Measurements from ENCODE around the gene MRPS12. TPM values are rescaled to one million over a fixed set of nuclear protein-coding genes. Genes with fewer than 3 reads are reported as not detected.
"Not testable (repeated sequence)": the region's sequence is repeated elsewhere in the genome, so short reads cannot be mapped to it uniquely, and the experiment has no call there.

MRPS12 gene
- 20.2 TPM for polyA plus RNA-seq (ENCODE audit: insufficient read length)

DNA sequence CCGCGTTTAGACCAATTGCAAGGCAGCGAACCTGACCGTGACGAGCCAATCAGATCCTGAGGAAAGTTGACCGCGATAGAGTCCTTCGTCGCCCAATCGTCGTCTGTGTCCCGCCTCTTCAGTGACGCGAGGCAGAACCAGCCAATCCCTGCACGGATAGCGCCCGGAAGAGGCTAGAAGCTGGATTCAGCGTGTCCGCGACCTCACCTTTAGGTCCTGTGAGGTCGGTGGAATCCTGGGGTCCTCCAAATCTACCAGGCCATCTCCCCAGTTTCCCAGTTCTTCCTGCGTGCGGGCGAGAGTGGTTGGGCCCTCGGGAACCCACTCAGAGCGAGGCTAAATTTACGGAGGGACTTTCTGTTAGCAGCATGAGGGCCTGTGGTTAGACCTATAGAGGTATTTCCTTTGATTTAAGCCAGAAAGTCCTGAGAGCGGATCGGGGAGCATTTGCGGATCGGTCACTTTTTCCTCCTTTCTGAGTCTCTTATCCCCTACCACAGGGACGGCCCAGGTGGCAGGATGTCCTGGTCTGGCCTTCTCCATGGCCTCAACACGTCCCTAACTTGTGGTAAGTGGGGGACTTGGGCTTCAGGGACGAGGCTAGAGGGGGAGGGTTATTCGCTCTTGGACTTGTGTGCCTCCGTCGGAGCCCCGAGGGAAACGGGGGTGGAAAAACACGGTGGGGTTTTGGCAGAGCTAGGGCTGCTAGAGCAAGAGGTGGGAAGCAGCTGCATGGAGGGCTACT lies at the start of gene MRPS12:
Gene MRPS12, plus strand, starts transcription at position 169 of the 745 bp plus-strand sequence. Its CDS starts 351 bp downstream, at position 520.
- DNase-seq: peak; percentile 98

DNA sequence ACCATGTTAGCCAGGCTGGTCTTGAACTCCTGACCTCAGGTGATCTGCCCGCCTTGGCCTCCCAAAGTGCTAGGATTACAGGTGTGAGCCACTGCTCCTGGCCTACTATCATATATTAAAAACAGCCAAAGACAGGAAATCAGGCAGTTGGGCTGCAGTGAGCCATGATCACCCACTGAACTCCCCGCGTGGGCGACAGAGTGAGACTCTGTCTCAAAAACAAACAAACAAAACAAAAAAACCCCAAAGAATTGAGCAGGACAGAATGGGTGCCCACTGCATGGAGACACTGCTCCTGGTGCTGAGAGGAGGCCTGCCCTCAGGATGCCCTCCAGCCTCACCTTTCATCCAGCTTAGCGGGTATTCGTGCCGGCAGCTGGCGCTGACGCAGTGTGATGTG lies 47.5 kb upstream of the MRPS12 start:
- DNase-seq: no peak

DNA sequence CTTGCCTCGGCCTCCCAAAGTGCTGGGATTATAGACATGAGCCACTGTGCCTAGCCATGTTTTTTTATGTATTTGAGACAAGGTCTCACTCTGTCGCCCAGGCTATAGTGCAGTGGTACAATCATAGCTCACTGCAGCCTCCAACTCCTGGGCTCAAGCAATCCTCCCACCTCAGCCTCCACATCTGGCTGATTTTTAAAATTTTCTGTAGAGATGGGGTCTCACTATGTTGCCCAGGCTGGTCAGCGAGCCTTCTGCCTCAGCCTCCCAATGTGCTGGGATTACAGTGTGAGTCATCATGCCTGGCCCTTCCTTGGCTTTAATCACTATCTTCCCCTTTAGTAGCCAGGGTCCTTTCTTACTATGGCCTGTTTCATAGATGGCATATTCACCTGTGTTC lies 46.1 kb upstream of the MRPS12 start:
- not testable (repeated sequence) for DNase-seq

- DNase-seq: no peak
Measured at GRCh38 chr19:38888876-38889275, 41.9 kb upstream of the MRPS12 start.

DNA sequence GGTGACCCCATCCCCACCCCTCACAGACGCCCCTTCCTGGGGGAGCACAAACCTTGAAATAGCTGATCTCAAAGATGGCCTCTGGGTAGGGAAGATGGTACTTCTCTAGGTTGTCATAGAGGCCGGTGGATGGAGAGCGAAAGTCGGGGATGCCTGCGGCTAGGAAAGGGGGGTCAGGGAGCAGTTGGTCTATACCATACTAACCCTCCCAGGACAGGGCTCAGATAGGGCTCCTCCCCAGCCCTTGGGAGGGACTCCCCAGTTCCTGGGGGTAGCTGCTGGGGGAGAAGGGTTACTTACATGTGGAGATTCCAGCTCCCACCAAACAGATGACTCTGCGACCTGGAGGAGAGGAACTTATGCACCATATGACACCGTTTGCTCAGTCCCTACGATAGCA lies 40.9 kb upstream of the MRPS12 start:
- no peak for DNase-seq

DNA sequence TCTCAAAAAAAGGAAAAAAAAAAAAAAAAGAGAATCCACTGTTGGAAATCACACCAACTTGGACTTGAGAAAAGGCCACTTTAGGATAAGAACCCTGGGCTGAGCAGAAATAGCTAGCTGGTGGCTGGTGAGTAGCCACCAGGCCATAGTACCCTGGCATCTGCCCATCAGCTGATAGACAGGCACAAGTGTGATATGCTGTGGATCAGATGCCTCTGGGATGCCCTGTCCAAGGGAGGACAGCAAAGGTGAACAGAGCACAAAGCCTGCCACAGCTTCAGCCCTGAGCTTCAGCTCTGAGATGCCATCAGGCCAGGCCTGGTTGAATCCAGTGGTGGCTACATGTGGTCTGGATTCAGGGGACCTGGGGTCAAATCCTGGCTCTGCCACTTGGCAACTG lies 40.1 kb upstream of the MRPS12 start:
- DNase-seq: no peak

DNA sequence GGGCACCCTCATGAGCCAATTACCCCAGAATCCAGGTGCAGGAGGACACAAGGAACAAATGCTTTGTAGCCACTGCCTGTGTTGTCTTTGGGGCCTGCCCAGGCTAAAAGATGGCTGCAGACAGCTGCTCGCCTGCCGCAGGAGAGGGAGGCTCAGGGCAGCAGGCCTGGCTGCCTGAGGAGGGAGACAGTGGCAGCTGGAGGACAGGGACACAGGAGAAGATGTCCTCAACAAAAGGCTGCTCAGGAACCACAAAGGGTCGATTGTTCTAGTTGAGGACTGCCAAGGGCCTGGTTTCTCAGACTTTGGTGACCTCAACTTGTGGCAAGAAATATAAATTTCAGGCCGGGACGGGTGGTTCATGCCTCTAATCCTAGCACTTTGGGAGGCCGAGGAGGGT lies 39.0 kb upstream of the MRPS12 start:
- DNase-seq: no peak

GRCh38 chr19:38892841-38893240 lies 37.9 kb upstream of the MRPS12 start:
- DNase-seq: no peak

GRCh38 chr19:38893341-38893771 lies 37.4 kb upstream of the MRPS12 start:
- no peak for DNase-seq

GRCh38 chr19:38894968-38895367 lies 35.8 kb upstream of the MRPS12 start:
- DNase-seq: no peak

GRCh38 chr19:38898788-38899446 lies 31.8 kb upstream of the MRPS12 start:
- no peak for DNase-seq

DNA sequence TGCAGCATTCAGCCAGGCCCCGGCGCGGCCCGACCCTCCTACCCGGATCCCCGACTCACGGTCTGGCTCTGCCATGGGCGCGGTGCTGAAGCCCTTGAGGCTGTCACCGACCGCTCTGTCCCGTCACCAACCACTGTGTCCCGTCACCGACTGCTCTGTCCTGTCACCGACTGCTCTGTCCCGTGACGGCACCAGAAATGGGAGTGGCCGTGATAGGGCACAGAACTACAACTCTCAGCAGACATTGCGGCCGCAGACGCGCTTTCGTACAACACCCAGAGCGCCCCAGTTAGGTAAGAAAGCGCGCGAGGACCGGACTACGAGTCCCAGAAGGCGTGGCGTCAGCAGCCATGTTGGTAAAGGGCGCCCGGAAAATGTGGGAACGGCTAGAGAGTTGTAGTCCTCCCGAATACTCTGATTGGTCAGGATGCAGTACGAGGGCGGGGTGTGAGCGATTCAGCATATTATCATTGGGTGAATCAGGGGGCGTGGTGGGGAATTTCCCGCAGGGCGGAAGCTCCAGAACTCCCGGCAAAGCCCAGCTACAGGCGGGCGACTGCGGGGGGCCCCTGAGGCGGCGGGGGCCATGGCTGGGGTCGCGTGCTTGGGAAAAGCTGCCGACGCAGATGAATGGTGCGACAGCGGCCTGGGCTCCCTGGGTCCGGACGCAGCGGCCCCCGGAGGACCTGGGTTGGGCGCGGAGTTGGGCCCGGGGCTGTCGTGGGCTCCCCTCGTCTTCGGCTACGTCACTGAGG lies 31.1 kb upstream of the MRPS12 start, which contains the start of the genes NFKBIB and SIRT2:
Gene NFKBIB, plus strand, starts transcription at position 523 of the 755 bp plus-strand sequence. Its CDS starts 64 bp downstream, at position 587.
Gene SIRT2, minus strand, starts transcription at position 172 of the 755 bp plus-strand sequence. Its CDS starts 97 bp downstream, at position 75.
- peak; percentile 99 for DNase-seq

GRCh38 chr19:38900202-38900629 lies 30.5 kb upstream of the MRPS12 start:
- no peak for DNase-seq

GRCh38 chr19:38900743-38901190 lies 30.0 kb upstream of the MRPS12 start:
- DNase-seq: no peak

DNA sequence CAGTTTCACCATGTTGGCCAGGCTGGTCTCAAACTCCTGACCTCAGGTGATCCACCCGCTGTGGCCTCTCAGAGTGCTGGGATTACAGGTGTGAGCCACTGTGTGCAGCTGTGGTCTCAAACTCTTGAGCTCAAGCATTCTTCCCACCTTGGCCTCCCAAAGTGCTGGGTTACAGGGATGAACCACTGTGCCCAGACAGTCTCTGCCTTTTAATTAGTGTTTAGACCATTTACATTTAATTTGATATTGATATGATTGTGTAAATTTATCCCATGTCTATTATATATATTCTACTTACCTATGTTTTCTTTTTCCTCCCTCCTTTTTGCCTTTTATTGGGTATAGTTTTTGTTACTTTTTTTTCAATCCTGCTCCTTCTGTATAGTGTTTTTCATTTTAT lies 29.1 kb upstream of the MRPS12 start:
- no peak for DNase-seq

DNA sequence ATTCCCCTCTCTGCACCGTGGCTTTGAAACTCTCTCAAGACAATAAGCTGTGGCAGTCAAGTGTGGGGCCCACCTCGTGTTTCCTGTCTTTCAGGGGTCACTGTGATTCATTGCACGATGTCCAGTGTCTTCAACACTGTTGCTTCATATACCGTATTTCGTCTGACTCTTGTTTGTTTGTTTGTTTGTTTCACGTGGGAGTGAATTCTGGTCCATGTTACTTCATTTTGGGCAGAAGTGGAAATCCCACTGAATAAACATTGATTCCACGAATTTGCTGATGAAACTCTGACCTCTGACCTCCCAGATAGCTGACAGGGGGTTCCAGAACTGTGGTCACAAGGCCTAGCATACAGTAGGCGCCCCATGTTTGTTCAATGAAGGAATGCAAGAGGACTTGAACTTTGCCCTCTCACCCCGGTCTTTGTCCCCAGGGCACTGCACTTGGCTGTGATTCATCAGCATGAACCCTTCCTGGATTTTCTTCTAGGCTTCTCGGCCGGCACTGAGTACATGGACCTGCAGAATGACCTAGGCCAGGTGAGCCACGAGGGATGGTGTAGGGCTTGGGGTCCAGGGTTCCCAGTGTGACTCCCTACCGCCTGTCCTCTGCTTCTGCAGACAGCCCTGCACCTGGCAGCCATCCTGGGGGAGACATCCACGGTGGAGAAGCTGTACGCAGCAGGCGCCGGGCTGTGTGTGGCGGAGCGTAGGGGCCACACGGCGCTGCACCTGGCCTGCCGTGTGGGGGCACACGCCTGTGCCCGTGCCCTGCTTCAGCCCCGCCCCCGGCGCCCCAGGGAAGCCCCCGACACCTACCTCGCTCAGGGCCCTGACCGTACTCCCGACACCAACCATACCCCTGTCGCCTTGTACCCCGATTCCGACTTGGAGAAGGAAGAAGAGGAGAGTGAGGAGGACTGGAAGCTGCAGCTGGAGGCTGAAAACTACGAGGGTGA lies 25.9 kb upstream of the MRPS12 start:
- no peak for DNase-seq

DNA sequence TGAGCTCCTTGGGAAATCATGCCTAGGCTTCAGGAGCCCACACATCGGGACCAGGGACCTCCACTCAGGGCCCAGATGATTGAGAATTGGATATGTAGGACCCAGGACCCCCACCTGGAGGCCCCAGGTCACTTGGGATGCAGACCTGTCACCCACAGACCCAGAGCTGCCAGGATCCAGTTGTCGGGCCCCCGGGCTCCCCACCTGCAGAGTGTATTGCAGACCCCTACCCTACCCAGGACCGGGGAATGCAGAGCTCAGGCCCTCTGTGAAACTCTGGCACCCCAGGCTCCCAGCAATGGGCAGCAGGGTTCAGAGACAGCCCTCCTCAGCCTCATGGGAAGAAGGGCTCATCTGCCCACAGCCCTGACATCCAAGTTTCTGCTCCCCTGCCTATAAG lies 25.1 kb upstream of the MRPS12 start:
- DNase-seq: no peak

DNA sequence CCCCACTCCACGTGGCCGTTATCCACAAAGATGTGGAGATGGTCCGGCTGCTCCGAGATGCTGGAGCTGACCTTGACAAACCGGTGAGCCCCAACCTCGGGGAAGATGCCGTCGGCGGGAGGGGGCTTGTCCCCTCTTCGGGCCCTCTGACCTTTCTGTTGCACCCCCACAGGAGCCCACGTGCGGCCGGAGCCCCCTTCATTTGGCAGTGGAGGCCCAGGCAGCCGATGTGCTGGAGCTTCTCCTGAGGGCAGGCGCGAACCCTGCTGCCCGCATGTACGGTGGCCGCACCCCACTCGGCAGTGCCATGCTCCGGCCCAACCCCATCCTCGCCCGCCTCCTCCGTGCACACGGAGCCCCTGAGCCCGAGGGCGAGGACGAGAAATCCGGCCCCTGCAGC lies 23.5 kb upstream of the MRPS12 start:
- no peak for DNase-seq

GRCh38 chr19:38907670-38908069 lies 23.1 kb upstream of the MRPS12 start:
- no peak for DNase-seq

GRCh38 chr19:38908911-38909310 lies 21.8 kb upstream of the MRPS12 start:
- no peak for DNase-seq

GRCh38 chr19:38910488-38910887 lies 20.3 kb upstream of the MRPS12 start:
- DNase-seq: no peak

Measured in hindlimb muscle (tissue), 1 donor.